Measurements from ENCODE around the gene GJE1. TPM values are rescaled to one million over a fixed set of nuclear protein-coding genes. Genes with fewer than 3 reads are reported as not detected.

GJE1 gene, protein sequence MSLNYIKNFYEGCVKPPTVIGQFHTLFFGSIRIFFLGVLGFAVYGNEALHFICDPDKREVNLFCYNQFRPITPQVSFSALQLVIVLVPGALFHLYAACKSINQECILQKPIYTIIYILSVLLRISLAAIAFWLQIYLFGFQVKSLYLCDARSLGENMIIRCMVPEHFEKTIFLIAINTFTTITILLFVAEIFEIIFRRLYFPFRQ
- not detected in 2 replicates for polyA plus RNA-seq

GRCh38 chr6:142132625-142133024 is at the start of gene GJE1:
TSS of gene GJE1 (plus strand) at chr6:142132925. CDS start at chr6:142133159, 234 bp downstream.

GRCh38 chr6:142146828-142147662 is 14.3 kb downstream of the GJE1 start, which contains the start of the genes NMBR and VTA1:
TSS of gene NMBR (minus strand) at chr6:142147122. CDS start at chr6:142088658, 58,464 bp downstream.
TSS of gene VTA1 (plus strand) at chr6:142147263. CDS start at chr6:142147288, 25 bp downstream.

Other genes starting within 250 kb of the GJE1 start
- gene NMBR, start 14.2 kb downstream of the GJE1 start, polyA plus RNA-seq: 1.1 TPM in 1 of 2 replicates, not detected in the other
- 90.4 and 113 TPM in 2 replicates for gene VTA1, start 14.3 kb downstream of the GJE1 start, polyA plus RNA-seq
- gene ADGRG6, start 169.1 kb downstream of the GJE1 start, polyA plus RNA-seq: 0.09 TPM in 1 of 2 replicates, not detected in the other